MV-4-11 (cell line): ENCODE measurements around the gene ADGRG3.

Experiments
- DNase-seq: peaks from one replicate; lab custom pipeline; 2025; lab: John Stamatoyannopoulos, UW

The ADGRG3 gene

DNA sequence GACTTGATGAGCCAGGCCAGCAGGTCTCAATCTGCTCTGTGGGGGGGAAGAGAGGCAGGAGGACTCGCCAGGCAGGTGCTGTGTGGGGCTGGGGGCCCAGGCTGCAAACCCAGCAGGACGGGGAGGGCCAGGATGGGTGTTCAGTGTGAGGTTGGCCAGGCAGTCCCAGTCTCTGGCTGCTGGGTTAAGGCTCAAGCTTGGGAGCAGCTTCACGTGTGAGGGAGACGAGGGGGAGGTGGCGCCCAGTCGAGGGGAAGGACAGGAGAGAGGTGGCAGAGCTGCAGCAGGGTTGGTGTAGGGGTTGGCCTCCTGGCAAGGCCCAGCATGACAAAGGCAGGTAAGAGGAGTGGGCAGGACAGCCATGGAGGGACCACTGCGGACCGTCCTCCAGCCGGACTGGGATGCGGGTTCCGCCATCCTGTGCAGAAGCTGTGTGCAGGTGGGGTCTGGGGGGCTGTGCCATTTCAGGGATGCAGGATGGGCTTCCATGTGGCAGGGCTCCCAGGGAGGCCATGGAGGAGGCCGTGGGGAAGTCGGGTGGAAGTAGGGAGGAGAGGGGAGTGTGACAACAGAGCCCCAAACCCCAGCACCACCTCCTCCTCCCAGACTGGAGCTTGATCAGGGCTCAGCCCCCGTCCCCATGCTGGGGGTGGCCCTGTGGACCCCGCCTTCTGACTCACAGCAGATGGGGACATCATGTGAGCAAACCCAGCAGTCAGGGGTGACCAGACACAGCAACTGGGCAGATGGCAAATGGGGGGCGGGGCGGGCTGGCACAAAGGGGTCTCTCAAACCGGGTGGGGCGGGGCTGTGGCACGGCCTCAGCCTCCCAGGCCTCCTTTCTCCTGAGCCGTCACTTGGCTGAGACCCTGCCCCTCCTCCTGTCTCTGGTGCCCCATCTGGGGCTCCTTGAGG, 36.9 kb upstream of the ADGRG3 start:
- no peak for DNase-seq

DNA sequence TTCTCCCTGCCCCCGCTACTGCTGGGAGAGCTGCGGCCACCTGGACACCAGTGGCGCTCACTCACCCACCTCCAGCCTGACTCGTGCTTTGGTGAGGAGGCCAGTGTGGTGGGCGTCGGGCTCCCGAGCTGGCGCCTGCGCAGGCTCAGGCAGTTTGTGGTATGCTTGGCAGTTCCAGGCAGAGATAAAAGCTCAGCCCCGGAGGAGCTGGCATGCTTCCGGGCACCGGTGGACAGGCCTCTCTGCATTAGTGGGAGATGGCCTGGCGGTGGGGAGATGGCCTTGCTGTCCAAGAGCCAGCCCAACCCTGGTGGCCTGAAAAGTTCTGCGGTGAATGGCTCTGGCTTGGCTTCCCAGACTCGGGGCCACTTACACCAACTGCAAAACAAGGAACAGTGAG, 35.5 kb upstream of the ADGRG3 start:
- DNase-seq: no peak

DNA sequence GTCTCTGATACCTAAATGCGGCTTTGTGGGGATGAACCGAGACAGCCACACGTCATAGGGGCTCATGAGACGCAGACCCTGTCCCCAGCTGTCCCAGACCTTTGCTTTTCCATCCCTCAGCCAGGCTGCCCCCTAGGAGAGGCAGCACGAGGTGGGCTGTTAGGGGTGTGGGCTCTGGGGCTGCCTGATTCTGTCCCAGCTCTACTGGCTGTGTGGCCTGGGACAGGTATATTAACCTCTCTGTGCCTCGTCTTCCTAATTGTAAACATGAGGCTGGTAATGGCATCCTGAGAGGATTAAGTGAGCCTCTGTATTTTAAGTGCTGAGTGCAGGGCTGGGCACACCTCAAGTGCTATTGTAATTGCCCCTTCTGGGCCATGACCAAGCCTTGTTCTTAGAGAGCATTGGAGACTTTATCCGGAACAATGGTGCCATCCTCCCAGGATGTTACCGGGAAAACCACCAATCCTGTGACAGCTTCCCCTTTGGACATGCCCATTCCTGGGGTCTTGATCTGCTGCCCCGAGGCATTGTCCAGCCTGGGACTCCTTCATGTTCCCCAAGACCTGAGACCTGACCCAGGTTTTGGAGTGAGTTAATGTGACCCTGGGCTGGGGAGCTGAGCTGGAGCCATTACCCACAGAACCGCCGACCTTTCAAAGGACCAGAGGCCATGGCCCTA, 34.6 kb upstream of the ADGRG3 start:
- DNase-seq: no peak

DNA sequence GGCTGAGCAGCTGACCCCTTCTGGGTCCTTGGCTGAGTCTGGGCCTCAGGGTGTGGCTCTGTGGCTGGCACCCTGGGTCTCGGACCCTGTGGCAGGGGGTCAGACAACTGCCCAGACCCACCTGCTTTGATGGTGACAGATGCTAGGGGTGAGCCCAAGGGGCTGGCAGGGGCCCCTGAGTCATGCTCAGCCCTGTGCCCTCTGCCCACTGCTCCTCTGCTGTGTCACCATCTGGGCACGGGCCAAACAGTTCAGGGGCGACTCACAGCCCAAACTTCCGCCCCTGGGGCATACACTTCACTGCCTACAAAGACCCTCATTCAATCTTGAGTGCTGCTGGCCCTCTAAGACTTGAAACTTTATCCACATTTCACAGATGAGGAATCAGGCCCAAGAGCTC, 33.9 kb upstream of the ADGRG3 start:
- DNase-seq: no peak

DNA sequence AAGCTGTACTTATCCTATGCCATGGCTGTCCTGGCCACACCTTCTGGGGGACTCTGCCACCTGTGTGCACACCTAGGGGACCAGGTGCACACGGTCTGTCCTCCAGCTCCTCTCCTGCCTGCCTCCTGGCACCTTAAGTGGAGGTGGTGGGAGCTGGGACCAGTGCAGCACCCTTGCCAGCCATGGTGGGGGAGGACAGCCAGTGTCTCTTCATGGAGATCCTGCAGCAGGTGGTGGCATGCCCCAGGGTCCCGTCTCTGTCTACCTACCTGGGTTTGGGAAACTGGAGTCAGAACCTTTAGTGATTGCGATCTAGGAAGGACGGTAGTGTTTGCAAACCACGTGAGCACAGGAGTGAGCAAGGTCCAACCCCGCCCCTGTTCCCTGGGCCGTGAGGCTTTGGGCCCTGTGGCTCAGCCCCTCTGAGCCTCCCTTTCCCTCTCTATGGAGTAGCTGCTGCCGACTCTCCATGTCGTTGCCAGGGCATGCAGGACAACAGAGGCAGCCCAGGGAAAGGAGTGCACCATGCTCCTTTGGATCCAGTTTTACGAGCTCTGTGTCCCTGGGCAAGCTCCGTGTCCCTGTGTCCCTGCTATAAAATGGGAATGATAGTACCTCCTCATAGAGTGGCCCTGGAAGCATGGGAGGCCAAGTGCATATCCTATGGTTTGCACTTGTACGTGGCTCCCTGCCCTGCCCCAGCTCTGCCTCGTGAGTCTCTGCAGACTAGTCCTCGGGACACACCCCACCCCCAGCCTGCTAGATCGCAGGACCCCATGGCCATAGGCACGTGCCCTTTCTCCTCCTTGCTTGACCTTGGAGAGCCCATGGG, 32.6 kb upstream of the ADGRG3 start:
- DNase-seq: no peak

DNA sequence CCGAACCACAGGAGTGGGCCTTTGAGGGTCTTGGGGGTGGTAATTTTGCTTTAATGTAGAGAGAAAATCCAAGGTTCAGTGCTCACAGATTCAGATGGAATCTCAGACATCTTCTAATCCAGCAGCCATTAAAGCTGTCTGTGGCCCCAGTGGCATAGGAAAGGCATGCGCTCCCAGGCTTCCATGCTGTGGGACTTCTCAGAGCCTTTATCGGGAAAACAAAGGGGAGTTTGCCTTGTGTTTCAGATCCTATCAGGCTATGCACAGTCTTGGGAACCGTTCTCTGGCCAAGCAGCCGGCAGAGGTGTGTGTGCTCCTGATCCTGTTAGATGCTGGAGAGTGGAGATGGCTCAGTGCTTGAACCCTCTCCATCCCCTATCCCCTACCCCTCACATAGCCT, 31.9 kb upstream of the ADGRG3 start:
- DNase-seq: no peak

DNA sequence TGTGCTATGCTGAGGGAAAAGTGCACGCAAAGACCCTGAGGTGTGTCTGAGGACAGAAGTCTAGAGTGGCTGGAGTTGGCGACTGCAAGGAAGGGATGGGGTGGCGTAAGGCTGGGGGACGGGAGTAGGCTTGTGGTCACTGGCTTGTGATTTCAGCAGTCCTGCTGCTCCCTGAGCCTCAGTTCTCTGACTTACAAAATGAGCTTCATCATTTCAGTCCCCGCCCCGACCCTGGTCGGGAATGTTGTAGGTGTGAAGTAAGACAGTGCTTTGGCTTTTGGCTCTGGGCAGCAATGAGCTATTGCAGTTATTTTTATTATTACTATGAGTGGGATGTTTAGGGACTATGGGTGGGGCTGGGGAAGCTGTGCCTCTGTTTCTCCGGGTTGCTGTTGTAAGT, 31.1 kb upstream of the ADGRG3 start:
- DNase-seq: no peak

DNA sequence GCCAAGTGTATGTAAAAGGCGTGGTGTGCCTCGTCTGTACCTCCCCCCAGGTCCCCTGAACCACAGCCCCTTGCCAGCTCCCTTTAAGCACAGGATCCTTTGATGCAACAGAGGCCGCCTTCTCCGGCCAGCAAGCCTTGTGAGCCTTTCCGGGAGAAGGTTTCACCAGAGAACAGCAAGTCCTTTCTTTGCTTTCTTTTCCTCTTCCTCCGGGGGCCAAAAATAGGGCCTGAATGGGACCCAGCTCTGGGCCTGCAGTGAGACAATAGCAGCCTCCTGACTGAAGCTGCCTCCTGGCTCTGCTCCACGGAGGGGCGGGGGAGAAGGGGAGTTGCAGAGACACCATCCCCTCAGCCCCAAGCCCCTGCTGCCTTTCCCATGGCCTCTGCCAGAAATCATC, 30.7 kb upstream of the ADGRG3 start:
- DNase-seq: no peak

DNA sequence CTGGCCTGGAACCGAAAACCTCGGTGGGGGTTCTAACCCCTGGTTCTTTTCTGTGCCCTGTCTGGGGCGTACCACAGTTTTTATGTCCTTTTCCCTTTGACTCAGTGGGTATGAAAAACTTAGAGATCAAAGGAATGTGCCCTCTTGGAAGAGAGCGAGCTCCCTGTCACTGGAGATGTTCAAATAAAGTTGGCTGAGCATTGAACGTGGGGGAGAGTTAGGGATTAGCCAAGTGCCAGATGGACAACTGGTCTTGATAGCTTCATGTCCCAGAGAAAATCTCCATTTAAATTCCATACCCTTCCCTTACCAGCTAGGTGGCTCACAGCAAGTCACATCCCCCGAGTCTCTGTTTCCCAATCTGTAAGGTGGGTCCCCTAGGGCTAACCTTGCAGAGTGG, 30.1 kb upstream of the ADGRG3 start:
- no peak for DNase-seq

DNA sequence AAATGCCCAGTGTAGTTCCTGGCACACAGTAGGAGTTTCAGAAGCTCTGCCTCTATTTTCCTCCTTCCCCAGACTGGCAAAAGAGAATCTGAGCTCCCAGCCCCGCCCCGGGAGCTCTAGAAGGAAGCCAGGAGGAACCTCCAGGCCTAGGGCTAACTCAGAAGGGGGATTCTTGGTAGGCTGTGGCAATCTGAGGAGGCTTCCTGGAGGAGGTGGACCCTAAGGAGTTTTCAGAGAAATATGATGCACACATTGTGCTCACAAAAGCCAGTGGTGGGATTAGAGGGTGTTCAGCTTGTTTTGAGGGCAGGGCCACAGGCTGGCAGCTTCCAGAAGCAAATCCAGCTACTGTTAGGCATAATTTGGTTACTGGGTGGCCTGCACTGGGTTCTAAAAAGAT, 29.7 kb upstream of the ADGRG3 start:
- no peak for DNase-seq

DNA sequence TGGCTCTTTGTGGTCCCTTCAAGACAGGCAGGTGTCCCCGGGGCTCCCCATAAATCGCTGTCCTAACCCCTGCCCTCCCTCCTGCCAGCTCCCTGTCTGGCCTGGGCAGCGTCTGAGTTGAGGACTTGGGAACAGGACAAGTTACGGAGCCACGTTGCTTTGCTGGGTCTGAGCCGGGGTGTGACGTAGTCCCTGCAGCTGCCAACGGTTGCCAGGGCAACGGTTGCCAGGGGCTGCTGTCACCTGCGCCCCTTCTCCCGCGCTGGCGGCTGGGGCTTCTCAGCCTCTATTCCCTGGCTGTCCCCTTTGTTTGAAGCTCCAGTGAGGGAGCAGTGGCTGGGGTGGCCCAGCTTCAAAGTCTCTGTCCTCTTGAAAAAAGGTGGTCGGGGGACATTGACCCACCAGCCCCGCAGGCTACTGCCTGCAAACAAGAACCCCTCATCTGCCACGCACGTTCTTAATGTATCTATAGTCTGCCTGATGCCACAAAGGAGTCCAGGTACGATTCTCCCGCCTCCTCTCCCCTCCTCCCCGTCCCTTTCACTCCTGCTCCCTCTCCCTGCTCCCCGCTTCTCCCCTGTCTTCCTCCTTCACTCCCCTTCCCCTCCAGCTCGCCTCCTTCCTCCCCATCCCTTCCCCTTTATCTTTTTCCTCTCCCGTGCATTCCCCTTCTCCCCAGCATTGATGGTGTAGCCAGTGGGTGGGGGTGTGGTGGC, 28.8 kb upstream of the ADGRG3 start:
- no peak for DNase-seq

DNA sequence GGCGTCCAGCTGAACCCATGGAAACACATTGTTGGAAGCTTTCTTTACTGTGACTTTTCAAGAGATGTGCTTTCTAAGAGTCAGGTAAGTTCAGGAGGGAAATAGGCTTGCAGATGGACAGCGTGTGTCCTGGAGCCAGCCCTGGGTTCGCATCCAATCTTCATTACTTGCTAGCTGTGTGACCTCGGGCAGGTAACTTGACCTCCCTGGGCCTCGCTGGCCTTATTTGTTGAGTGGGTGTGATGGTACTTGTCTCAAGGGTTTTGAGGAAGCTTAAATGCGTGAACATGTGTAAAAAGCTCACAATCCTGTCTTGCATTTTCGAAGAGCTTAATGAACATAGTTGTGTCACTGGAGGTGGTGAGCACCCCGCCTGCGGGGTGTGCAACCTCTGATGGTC, 27.9 kb upstream of the ADGRG3 start:
- no peak for DNase-seq

DNA sequence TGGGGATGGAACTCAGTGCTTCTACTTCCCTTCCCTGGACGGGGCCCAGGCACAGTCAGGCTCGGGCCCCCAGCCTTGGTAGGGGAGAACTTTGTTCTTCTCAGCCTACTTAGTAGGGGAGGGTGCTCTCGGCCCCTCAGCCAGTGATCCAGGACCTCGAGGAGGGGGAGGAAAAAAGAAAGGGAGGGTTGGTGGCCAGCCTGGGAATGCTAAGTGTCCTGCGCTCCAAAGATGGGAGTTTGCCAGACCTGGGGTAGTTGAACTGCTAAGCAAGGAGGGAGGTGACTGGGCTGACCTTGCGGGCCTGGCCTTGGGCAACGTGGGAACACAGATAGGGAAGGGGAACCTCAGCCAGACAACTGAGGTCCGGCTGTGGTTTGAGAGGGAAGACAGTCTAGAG, 27.5 kb upstream of the ADGRG3 start:
- DNase-seq: no peak

DNA sequence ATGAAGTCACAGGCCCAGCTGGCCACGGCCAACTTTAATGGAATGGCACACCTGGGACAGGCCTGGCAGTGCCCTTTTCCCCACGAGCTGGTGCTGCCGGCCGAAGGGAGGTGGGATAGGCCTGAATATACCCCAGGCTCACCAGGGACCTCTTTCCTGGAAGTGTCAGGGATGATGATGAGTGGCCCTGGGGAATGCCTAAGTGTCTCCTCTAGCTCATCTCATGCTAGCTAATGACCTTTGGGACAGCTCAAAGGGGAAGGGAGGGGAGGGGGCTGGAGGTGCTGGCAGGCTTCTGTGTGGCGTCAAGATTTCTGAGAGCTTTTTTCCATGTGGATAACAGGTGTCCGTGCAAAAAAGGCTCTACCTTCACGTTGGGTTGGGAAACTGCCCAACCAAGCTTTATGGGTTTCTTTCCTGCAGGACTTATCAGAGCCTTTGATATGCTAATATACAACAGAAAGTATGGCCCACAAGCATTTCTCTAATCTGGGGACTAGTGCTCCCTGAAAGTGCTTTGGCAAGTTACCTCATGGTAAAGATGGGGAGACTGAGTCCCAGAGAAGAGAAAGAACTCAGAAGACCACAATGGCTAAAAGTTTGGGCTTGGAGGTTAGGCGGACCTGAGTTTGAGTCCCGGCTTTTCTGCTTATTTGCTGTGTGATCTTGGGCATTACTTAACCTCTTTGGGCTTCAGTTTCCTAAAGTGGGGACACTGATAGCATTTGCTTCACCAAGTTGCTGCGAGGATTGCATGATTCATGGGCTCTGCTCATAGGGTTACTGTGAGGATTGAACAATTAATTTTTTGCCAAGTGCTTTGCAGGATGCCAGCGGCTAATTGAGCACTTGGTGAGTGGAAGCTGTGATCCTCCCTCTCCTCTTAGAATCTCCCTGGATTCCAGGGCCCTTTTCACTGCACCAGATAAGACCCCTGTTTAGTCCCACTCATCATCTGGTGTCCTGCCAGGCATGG, 25.7 kb upstream of the ADGRG3 start:
- DNase-seq: no peak

DNA sequence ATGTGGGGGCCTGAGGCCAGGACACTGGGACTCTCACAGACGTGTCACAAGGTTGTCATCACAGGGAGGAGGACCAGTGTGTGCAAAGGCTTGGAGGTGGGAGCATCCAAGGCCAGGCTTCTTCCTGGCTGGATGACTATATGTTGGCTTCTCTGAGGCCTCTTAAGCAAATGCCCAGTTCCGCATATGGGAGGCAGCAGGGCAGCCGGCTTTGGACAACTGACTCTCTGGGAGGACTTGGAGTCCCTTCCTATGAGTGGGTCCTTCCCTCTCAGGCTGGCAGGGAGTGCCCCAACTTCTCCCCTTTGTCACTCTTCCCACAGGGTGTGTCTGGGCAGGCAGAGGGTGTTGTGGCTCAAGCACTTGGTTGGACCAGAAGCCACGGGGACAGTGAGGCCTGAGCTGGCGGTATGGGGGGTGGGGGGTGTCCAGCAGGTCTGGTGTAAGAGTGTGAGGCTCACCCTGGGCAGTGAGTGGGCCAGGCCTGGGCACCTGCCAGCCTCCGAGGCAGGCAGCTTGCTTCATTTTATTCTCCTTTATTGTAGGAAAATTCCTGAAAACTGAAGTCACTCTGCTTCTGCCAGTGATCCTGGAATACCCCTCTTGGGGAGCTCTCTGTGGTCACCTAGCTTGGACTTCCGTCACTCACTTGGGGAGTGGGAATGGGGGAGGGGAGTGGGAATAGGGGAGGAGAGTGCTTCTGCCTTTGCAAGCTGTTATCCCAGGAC, 24.8 kb upstream of the ADGRG3 start:
- DNase-seq: no peak

DNA sequence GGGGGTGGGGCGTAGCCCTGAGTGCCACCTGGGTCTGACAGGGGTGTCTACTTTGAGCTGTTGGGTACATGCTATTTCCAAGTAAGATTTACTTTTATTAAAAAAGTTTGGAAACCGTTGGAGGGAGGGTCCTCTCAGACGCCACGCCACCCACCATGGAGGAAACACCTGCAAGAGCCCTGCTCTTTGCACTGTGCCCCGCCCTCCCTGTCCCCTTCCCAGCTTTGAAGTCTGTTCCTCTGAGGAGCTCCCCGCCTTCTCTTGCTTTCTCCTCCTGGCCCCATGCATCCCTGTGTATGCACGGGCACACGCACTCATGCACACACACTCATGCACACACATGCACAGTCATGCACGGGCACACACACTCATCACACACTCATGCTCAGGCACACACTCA, 24.2 kb upstream of the ADGRG3 start:
- no peak for DNase-seq

DNA sequence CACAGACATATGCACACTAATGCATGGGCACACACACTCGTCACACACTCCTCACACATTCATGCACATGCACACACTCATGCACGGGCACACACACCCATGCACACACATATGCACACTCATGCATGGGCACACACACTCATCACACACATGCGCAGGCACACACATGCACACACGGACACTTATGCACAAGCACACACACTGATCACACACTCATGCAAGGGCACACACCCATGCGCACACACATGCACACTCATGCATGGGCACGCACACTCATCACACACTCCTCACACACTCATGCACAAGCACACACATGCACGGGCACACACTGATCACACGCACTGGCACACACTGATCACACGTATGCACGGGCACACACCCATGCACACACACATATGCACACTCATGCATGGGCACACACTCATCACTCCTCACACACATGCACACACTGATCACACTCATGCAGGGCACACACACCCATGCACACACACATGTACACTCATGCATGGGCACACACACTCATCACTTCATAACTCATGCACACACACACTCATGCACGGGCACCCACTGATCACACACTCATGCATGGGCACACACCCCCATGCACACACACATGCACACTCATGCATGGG, 23.6 kb upstream of the ADGRG3 start:
- no peak for DNase-seq

DNA sequence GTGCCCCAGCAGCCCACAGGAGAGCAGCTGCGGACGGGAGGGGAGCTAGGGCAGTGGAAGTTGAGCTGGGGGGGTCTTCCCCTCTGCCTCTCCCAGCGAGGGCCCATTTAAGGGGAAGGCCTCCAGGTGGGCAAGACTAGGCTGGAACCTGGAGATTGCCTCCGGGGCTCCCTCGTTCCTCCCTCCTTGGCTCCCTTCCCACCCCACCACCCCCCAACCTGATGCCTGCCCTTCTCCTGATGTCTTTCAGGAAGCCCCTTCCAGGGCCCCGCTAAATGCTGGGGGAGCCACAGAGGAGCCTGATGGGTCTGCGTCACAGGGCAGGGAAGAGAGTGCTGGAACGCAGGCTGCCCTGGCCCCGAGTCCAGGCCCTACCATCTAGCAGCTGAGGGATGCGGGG, 22.9 kb upstream of the ADGRG3 start:
- DNase-seq: no peak

DNA sequence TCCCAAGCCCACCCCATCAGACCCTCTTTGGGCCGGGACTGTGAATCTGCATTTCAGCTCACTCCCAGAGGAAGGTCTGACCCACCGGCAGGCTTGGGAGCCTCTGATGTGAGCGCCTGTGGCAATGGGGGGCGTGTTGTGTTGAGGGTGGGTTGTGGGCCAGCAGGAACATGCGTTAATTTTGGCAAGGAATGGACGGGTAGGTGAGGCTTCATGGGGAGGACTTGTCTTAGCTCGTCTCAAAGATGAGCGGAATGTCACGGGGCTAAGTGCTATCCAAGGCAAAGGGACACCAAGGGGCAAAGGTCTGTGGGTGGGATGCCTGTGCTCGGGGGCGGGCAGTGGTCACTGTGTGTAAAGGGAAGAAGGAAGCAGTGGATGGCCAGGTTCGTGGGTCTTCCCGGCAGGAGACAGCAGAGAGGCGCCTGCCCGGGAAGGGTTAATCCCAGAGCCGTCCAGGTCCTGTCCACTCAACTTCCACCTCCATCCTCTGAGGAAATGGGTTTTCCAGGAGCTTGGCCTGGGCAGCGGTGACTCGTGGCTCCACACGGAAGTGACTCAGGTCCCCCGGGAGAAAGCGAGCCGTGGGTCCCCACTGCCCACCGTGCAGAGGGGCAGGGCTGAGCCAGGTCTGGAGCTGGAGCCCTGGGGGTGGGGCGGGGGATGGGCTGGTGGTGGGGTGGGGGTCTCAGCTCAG, 22.3 kb upstream of the ADGRG3 start:
- DNase-seq: no peak
